GM12873 (cell line): ENCODE data around the gene PSMD2.
A peak's percentile ranks its signal among the peaks of the same experiment; 100 is the strongest.

ENCODE experiments used
- TF ChIP-seq, protein P1 (sequence below): IDR thresholded peaks from 2 replicates; pipeline ENCODE4 v1.5.1; 2012; ENCODE audit warnings: low read depth, mild to moderate bottlenecking, moderate library complexity, low read length, control low read depth; ENCODE audit not compliant: insufficient read depth; ENCODE audit errors: missing control alignments

The PSMD2 gene

DNA sequence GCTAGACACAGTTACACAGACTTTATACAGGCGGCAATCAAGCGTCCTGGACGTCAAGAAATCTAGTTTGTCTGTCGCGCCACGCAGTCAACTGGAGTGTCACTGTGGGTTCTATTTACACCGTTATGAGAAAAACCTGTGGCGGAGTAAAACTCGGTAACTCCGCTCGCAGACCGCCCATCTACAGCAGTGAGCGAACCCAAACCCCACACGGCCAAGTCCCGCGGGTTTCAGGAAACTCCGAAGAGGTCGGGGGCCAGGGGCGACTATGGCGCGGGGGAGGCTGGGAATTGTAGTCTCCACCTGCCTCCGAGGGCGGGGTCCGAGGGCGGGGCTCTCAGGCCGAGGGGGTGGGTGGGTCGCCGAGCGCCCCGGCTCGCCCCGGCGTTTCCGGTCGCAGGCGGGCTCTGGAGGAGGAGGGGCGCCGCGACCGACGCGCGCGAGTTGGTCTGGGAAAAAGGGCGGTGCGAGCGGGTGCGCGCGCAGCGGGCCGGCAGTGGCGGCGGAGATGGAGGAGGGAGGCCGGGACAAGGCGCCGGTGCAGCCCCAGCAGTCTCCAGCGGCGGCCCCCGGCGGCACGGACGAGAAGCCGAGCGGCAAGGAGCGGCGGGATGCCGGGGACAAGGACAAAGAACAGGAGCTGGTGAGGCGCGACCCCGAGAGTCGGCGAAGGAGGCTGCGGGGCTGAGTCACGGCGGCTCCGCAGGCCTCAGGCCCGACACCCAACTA lies at the start of gene PSMD2:
Gene PSMD2, plus strand, starts transcription at position 483 of the 729 bp plus-strand sequence. Its CDS starts 26 bp downstream, at position 509.
- TF ChIP-seq, protein P1, sequence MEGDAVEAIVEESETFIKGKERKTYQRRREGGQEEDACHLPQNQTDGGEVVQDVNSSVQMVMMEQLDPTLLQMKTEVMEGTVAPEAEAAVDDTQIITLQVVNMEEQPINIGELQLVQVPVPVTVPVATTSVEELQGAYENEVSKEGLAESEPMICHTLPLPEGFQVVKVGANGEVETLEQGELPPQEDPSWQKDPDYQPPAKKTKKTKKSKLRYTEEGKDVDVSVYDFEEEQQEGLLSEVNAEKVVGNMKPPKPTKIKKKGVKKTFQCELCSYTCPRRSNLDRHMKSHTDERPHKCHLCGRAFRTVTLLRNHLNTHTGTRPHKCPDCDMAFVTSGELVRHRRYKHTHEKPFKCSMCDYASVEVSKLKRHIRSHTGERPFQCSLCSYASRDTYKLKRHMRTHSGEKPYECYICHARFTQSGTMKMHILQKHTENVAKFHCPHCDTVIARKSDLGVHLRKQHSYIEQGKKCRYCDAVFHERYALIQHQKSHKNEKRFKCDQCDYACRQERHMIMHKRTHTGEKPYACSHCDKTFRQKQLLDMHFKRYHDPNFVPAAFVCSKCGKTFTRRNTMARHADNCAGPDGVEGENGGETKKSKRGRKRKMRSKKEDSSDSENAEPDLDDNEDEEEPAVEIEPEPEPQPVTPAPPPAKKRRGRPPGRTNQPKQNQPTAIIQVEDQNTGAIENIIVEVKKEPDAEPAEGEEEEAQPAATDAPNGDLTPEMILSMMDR = no peak

DNA sequence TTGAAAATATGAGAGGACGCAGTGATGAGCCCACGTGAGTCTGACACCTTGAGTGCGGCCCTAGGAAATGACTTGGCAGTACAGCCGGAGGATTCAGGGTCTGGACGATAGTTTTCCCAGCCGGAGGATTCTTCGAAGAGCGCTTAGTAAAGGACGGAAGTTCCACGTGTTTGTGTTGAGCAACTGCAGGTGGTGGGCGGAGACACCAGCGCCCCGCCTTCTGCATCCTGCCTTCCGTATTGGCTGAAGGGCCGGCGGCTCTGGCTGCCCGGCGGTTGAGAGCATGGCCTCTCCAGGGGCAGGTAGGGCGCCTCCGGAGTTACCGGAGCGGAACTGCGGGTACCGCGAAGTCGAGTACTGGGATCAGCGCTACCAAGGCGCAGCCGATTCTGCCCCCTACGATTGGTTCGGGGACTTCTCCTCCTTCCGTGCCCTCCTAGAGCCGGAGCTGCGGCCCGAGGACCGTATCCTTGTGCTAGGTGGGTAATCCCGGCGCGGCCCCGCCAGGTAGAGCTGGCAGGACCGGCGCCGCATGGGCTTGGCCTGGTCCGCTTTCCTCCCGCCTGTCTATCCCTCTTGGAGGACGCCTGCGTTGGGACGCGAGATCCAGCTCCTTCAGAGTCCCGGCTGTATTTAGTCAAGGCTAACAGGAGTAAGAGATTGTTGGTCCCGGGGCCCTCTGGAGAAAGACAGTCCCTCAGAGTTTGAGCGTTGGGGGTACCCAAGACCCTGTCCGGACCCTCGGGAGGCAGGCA lies 49.5 kb upstream of the PSMD2 start, which contains the start of gene EEF1AKMT4:
Gene EEF1AKMT4, plus strand, starts transcription at position 261 of the 755 bp plus-strand sequence. Its CDS starts 23 bp downstream, at position 284.
- TF ChIP-seq, protein P1 = peak; percentile 43

DNA sequence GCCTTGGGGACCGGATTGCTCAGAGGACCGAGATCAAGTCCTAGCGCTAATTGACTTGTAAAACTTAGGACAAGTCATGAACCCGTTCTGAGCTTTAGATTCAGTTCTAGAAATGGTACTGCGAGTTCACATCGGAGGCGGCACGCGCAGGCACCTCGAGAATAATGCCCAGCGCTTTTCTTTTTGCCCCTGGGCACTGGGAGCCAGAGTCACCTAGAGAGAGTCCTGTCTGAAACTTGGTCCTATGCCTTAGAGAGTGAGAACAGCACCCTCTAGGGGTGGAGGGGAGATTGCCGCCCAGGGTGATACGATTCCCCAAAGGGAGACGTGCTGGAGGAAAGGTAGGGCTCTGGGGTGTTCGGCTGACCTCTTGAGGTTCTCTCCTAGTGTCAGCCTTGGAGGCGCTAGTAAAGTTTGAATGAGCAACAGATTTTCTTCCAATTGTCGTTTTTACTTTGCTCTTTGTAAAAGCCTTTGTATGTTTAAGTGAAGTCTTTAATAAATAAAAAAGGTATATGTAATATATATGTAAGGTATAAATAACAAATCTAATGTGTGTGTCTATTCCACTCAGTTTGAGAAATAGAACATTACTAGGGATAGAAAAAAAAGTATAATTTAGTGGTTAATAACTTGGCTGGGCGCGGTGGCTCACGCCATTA lies 48.7 kb upstream of the PSMD2 start:
- TF ChIP-seq, protein P1 = peak; percentile 96

DNA sequence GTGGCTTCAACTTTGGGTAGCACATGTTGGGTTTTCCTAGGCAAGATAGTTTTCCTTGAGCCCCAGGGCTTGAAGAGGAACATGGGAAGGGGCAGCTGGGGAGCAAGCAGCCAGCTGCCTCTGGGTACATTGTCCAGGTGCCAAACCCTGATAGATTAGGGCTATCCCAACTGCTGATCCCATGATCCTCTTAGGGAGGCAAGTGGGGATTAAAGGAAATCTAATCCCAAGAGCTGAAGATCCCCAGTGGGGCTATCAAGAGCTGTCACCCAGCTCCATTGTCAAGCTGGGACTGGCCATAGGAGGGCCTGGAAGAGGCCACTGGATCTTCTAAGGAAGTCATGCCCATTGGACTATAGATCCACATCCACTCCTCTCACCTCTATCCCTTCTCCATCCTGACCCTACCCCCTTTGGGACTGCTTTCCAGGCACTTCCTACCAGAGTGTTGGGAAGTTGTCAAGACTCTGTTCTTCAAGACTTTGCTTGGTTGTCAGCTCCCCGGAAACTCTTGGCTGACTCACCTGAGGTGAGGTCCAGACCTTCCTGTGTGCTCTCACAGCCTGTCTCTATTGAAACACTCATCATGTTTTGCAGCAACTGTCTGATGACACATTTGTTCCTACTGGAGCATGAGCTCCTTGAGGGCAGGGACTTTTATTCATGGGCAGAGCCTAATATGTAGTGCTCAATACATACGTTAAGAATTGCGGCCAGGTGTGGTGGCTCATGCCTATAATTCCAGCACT lies 43.6 kb upstream of the PSMD2 start:
- TF ChIP-seq, protein P1 = no peak

DNA sequence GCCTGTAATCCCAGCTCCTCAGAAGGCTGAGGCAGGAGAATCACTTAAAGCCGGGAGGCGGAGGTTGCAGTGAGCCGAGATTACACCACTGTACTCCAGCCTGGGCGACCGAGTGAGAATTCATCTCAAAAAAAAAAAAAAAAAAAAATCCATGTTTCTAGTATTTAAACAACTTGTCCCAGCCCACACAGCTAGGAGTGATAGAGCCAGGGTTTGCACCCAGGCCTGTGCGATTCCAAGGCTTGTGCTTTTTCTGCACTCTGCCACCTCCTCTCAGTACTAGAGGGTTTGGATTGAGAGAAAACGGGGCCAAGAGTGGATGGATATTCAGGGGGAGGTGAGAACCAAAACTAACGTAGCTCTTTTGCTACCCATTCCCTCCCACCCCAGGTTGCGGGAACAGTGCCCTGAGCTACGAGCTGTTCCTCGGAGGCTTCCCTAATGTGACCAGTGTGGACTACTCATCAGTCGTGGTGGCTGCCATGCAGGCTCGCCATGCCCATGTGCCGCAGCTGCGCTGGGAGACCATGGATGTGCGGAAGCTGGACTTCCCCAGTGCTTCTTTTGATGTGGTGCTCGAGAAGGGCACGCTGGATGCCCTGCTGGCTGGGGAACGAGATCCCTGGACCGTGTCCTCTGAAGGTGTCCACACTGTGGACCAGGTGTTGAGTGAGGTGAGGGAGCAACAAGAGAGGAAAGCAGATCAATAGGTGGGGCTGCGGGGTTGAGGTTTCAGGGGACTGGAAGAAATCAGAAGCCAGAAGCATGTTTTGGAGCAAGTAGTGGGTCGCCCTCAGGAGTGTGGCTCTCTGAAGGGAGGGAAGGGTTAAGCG lies 41.7 kb upstream of the PSMD2 start:
- TF ChIP-seq, protein P1 = no peak

DNA sequence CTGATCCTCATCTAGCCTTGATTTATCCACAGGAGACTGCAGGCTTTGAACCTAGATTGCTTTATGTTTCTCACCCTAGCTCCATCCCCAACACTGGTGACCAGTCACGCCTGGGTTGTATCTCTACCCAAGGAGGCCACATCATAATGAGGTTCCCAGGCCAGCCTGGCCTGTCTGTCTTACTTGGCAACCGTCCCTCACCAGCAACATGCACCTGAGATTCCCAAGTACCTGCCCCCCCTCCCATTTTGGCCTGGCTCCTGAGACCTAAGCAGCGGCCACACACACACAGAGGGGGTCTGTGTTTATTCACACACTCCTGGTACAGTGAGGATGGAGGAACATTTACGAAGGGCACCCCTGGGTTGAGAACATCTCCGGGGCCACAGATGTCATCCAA lies 40.1 kb upstream of the PSMD2 start:
- TF ChIP-seq, protein P1 = no peak
